ENCODE results near the gene CZIB.
"Not testable (repeated sequence)": the region's sequence is repeated elsewhere in the genome, so short reads cannot be mapped to it uniquely, and the experiment has no call there.

CZIB gene

DNA sequence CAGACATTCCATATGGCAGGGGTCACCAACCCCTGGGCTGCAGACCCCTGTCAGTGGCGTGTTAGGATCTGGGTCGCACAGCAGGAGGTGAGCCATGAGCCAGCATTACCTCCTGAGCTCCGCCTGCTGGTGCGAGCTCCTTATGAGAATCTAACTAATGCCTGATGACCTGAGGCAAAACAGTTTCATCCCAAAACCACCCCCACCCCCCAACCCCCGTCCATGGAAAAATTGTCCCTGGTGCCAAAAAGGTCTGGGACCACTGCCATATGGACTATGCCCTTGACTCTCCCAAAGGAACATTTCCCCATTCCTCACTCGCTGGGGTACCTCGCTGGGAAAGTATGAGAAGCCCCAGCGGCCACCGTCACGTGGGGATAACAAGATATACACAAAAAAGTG is 30.2 kb downstream of the CZIB start:
- H3K27me3 ChIP-seq (ENCODE audit: control insufficient read depth, insufficient read depth, low read length, poor library complexity, severe bottlenecking), result peaks cover under 1% of the 10 kb centered on the region
- WGBS, 2 experiments, result 78 to 81% methylated on average over 10 of the region's 10 CpGs
- H3K4me1 ChIP-seq (ENCODE audit: control insufficient read depth, insufficient read depth, low read length), result no peaks in the 10 kb centered on the region
- no peaks in the 10 kb centered on the region for H3K36me3 ChIP-seq (ENCODE audit: control insufficient read depth, insufficient read depth, low read length)
- no peaks in the 10 kb centered on the region for H3K9me3 ChIP-seq (ENCODE audit: control insufficient read depth, low read length)
- no peak overlapping the region for H3K27ac ChIP-seq (ENCODE audit: insufficient read depth, low read depth, low read length, poor library complexity, severe bottlenecking)
- no peak overlapping the region for H3K4me3 ChIP-seq (ENCODE audit: insufficient read depth, low read depth, low read length)

DNA sequence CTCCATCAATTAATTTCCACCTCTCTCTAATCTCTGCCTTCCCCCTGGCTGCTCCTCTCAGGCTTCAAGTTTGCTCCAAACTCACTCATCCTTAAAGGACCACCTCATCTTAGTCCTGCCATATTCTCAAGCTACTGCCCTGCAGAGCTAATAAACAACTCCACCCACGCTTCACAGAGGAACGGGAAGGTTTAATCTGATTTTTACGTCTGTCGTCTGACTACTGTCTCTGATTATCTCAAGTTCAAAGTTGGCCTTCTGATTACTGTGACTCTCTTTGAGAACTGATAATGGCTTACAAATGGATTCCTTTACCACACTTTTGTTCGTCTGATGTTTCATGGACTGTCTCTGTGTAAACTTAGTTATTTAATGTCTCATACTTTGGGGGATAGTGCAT is 31.4 kb downstream of the CZIB start:
- 92 to 93% methylated on average over 5 of the region's 5 CpGs for WGBS, 2 experiments
- no peak overlapping the region for H3K27ac ChIP-seq (ENCODE audit: insufficient read depth, low read depth, low read length, poor library complexity, severe bottlenecking)
- H3K9me3 ChIP-seq (ENCODE audit: control insufficient read depth, low read length), result no peaks in the 10 kb centered on the region
- H3K27me3 ChIP-seq (ENCODE audit: control insufficient read depth, insufficient read depth, low read length, poor library complexity, severe bottlenecking), result no peaks in the 10 kb centered on the region
- no peak overlapping the region for H3K4me3 ChIP-seq (ENCODE audit: insufficient read depth, low read depth, low read length)
- no peaks in the 10 kb centered on the region for H3K36me3 ChIP-seq (ENCODE audit: control insufficient read depth, insufficient read depth, low read length)
- no peaks in the 10 kb centered on the region for H3K4me1 ChIP-seq (ENCODE audit: control insufficient read depth, insufficient read depth, low read length)

DNA sequence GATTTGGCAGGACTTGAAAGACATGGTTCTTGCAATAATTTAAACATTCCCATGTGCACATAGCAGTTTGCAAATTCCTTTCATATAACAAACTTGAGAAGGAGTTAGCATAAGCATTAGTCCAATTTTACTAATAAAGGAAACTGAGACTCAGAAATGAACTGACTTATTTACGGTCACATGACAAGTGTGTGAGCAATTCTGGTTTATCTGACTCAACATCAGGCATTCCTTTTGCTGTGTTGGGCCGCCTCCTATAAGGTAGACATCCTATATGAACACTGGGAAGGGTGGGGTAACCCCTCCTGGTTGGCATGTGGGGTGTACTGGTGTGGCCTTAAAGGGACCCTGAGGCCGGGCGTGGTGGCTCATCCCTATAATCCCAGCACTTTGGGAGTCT is 32.3 kb downstream of the CZIB start:
- no peaks in the 10 kb centered on the region for H3K27me3 ChIP-seq (ENCODE audit: control insufficient read depth, insufficient read depth, low read length, poor library complexity, severe bottlenecking)
- 93 to 96% methylated on average over 4 of the region's 4 CpGs for WGBS, 2 experiments
- H3K4me3 ChIP-seq (ENCODE audit: insufficient read depth, low read depth, low read length), result no peak overlapping the region
- no peak overlapping the region for H3K27ac ChIP-seq (ENCODE audit: insufficient read depth, low read depth, low read length, poor library complexity, severe bottlenecking)
- H3K4me1 ChIP-seq (ENCODE audit: control insufficient read depth, insufficient read depth, low read length), result no peaks in the 10 kb centered on the region
- H3K9me3 ChIP-seq (ENCODE audit: control insufficient read depth, low read length), result no peaks in the 10 kb centered on the region
- H3K36me3 ChIP-seq (ENCODE audit: control insufficient read depth, insufficient read depth, low read length), result no peaks in the 10 kb centered on the region

DNA sequence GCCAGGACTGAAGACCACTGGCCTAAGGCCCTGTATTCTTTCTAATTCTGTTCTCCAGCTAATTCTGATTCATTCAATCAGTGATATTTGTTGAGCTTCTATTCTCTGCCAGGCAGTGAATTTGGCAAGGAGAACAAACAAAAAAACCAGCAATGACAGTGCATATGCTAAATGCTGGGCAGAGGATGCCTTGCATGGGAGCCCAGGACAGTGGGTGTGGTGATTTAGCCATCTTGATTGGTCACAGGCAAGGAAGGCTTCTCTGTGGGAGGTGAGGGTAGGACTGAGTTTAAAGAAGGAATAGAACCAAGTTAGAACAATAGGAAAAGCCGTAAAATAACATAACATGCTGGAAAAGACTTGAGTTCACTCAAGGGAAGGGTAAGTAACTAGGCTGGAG is 33.0 kb downstream of the CZIB start:
- H3K27me3 ChIP-seq (ENCODE audit: control insufficient read depth, insufficient read depth, low read length, poor library complexity, severe bottlenecking), result no peaks in the 10 kb centered on the region
- no peak overlapping the region for H3K27ac ChIP-seq (ENCODE audit: insufficient read depth, low read depth, low read length, poor library complexity, severe bottlenecking)
- no peaks in the 10 kb centered on the region for H3K36me3 ChIP-seq (ENCODE audit: control insufficient read depth, insufficient read depth, low read length)
- no peaks in the 10 kb centered on the region for H3K4me1 ChIP-seq (ENCODE audit: control insufficient read depth, insufficient read depth, low read length)
- no peak overlapping the region for H3K4me3 ChIP-seq (ENCODE audit: insufficient read depth, low read depth, low read length)
- H3K9me3 ChIP-seq (ENCODE audit: control insufficient read depth, low read length), result no peaks in the 10 kb centered on the region
- 79 to 86% methylated on average over 1 of the region's 1 CpG for WGBS, 2 experiments

DNA sequence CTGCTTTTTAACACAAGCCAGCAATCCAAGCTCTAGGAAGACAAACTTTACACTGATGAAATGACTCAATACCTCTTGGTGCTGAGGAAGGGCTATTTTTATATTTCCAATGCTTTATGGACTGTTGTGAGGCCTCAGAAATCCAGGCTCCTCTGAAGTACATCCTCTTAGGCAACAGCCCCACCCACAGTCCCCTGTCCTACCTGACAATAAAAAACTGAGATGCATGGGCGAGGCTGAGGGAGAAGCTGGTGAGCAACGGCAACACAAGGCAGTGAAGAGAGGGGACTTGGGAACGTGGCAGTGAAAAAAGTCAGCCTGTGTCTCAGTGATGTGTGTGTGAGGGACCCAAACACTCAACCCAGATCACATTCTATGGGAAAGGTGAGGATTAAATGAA is 33.9 kb downstream of the CZIB start:
- Histone ChIP-seq H3K27ac (ENCODE audit: insufficient read depth, low read depth, low read length, poor library complexity, severe bottlenecking) (no peak overlapping the region), H3K27me3 (ENCODE audit: control insufficient read depth, insufficient read depth, low read length, poor library complexity, severe bottlenecking) (no peaks in the 10 kb centered on the region), H3K4me1 (ENCODE audit: control insufficient read depth, insufficient read depth, low read length) (no peaks in the 10 kb centered on the region), H3K4me3 (ENCODE audit: insufficient read depth, low read depth, low read length) (no peak overlapping the region), H3K36me3 (ENCODE audit: control insufficient read depth, insufficient read depth, low read length) (no peaks in the 10 kb centered on the region), H3K9me3 (ENCODE audit: control insufficient read depth, low read length) (no peaks in the 10 kb centered on the region)
- WGBS, 2 experiments, result 85 to 86% methylated on average over 3 of the region's 3 CpGs

DNA sequence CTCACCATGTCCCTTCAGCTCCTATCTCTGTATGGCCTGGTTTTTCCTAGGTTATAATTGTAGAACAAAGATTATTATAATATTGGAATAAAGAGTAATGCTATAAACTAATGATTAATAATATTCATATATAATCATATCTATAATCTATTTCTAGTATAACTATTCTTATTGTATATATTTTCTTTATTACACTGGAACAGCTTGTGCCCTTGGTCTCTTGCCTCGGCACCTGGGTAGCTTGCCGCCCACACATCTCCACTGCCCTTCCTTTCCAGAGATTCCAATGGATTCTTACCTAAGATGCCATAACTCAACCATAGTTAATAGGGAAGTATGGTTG is 34.5 kb downstream of the CZIB start:
- not testable (repeated sequence) for H3K9me3 ChIP-seq (ENCODE audit: control insufficient read depth, low read length); H3K27me3 ChIP-seq (ENCODE audit: control insufficient read depth, insufficient read depth, low read length, poor library complexity, severe bottlenecking); H3K27ac ChIP-seq (ENCODE audit: insufficient read depth, low read depth, low read length, poor library complexity, severe bottlenecking); H3K4me3 ChIP-seq (ENCODE audit: insufficient read depth, low read depth, low read length); H3K36me3 ChIP-seq (ENCODE audit: control insufficient read depth, insufficient read depth, low read length); H3K4me1 ChIP-seq (ENCODE audit: control insufficient read depth, insufficient read depth, low read length)
- 83 to 88% methylated on average over 2 of the region's 2 CpGs for WGBS, 2 experiments

DNA sequence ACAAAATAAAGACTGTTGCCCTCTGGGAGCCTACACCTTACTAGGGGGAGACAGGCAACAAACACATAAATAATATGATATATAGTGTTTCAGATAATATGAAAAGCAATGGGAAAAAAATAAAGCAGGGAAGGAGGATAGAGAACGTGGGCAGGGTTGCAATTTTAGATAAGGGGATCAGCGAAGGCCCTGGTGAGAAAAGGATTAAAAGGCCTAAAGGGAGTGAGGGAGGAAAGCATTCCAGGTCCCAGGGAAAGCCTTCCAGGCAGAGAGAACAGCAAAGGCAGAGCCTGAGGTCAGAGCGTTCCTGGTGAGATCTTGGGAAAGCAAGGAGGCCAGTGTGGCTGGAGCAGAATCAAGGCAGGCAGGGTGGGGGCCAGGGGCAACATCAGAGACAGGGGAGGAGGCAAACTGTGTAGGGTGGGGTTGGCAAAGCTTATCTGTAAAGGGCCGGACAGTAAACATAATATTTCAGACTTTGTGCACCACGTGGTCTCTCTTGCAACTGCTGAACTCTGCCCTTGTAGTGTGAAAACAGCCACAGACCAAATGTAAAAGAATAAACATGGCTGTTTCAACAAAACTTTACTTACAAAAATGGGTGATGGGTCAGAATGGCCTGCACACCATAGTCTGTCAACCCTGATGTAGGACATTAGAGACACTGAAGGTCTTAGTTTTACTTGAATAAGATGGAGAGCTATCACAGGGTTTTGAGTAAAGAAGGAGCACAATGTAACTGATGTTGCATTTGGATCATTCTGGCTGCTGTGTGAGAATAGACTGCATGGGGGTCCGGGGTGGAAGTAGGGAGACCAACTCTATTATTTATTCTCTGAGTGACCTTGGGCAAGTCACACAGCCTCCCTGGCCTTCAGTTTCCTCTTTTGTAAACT is 37.1 kb downstream of the CZIB start:
- H3K4me1 ChIP-seq (ENCODE audit: control insufficient read depth, insufficient read depth, low read length), result no peaks in the 10 kb centered on the region
- WGBS, 2 experiments, result 86 to 88% methylated on average over 6 of the region's 6 CpGs
- no peaks in the 10 kb centered on the region for H3K27me3 ChIP-seq (ENCODE audit: control insufficient read depth, insufficient read depth, low read length, poor library complexity, severe bottlenecking)
- no peaks in the 10 kb centered on the region for H3K36me3 ChIP-seq (ENCODE audit: control insufficient read depth, insufficient read depth, low read length)
- no peaks in the 10 kb centered on the region for H3K9me3 ChIP-seq (ENCODE audit: control insufficient read depth, low read length)
- no peak overlapping the region for H3K4me3 ChIP-seq (ENCODE audit: insufficient read depth, low read depth, low read length)
- no peak overlapping the region for H3K27ac ChIP-seq (ENCODE audit: insufficient read depth, low read depth, low read length, poor library complexity, severe bottlenecking)

DNA sequence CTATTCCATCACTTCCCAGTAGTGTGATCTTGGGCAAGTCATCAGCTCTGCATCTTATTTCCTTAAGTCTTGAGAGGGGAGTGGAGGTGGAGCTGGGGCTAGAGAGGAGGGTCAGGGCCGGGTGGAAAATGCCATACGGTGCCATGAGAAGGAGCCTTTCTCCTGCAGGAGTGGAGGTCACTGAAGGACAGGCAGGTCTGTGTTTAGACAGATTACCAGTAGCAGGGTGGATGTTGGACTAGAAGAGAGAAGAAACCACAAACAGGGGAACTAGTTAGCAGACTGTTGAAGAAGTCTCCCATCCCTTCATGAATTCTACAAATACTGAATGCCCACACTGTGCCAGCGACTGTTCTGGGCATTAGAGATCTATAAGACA is 37.7 kb downstream of the CZIB start:
- H3K4me1 ChIP-seq (ENCODE audit: control insufficient read depth, insufficient read depth, low read length), result no peaks in the 10 kb centered on the region
- H3K27me3 ChIP-seq (ENCODE audit: control insufficient read depth, insufficient read depth, low read length, poor library complexity, severe bottlenecking), result no peaks in the 10 kb centered on the region
- H3K4me3 ChIP-seq (ENCODE audit: insufficient read depth, low read depth, low read length), result no peak overlapping the region
- H3K27ac ChIP-seq (ENCODE audit: insufficient read depth, low read depth, low read length, poor library complexity, severe bottlenecking), result no peak overlapping the region
- no peaks in the 10 kb centered on the region for H3K9me3 ChIP-seq (ENCODE audit: control insufficient read depth, low read length)
- WGBS, 2 experiments, result 90% methylated on average over 3 of the region's 3 CpGs
- H3K36me3 ChIP-seq (ENCODE audit: control insufficient read depth, insufficient read depth, low read length), result no peaks in the 10 kb centered on the region

DNA sequence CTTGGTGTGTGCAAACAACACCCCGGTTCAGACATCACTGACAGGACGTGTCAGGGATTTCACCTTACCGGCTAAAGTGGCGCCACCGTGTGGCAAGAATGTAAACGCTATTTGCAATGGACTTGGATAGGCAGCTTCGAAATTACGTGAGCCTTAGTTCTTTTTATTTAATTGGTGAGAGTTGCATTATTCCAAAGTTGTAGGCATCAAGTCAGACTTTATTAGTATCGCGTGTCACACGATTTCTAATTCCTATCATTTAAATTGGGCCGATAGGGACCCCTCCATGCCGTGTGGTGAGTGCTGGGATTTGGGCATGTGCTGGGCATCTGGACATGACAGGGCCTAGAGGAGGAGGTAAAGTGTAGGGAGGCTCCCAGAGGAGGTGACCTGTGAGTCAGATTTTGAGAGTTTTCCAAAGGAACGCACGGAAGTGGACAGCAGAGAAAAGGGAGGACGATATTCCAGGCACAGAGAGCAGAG is 38.3 kb downstream of the CZIB start:
- no peaks in the 10 kb centered on the region for H3K4me1 ChIP-seq (ENCODE audit: control insufficient read depth, insufficient read depth, low read length)
- no peak overlapping the region for H3K4me3 ChIP-seq (ENCODE audit: insufficient read depth, low read depth, low read length)
- H3K9me3 ChIP-seq (ENCODE audit: control insufficient read depth, low read length), result no peaks in the 10 kb centered on the region
- 35 to 41% methylated on average over 16 of the region's 16 CpGs for WGBS, 2 experiments
- H3K27me3 ChIP-seq (ENCODE audit: control insufficient read depth, insufficient read depth, low read length, poor library complexity, severe bottlenecking), result no peaks in the 10 kb centered on the region
- H3K27ac ChIP-seq (ENCODE audit: insufficient read depth, low read depth, low read length, poor library complexity, severe bottlenecking), result no peak overlapping the region
- no peaks in the 10 kb centered on the region for H3K36me3 ChIP-seq (ENCODE audit: control insufficient read depth, insufficient read depth, low read length)

DNA sequence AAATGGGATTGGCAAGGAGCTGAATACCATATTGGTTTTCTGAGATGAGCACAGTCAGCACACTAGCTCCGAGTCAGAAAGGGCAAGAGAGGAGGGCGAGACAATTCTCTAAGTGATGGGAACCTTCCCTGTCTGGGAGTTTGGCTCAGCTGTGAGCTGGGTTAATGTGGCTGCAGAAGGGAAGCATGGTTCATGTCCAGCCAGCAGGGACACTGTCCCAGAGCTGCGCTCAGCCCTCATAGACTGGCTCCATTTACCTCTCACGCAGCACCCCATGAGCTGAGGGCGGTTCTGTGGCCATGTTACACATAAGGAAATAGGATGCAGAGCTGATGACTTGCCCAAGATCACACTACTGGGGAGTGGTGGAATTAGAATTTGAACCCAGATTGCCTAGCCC is 39.5 kb downstream of the CZIB start:
- Histone ChIP-seq H3K4me3 (ENCODE audit: insufficient read depth, low read depth, low read length) (no peak overlapping the region), H3K27ac (ENCODE audit: insufficient read depth, low read depth, low read length, poor library complexity, severe bottlenecking) (no peak overlapping the region), H3K36me3 (ENCODE audit: control insufficient read depth, insufficient read depth, low read length) (no peaks in the 10 kb centered on the region), H3K4me1 (ENCODE audit: control insufficient read depth, insufficient read depth, low read length) (peaks cover under 1% of the 10 kb centered on the region), H3K27me3 (ENCODE audit: control insufficient read depth, insufficient read depth, low read length, poor library complexity, severe bottlenecking) (no peaks in the 10 kb centered on the region), H3K9me3 (ENCODE audit: control insufficient read depth, low read length) (no peaks in the 10 kb centered on the region)
- 93 to 97% methylated on average over 5 of the region's 5 CpGs for WGBS, 2 experiments

Data from ectodermal cell (in vitro differentiated cells).